K562 (cell line): ENCODE results near the gene ERCC3. TPM values are rescaled to one million over a fixed set of nuclear protein-coding genes. Genes with fewer than 3 reads are reported as not detected.
"Not testable (repeated sequence)": the region's sequence is repeated elsewhere in the genome, so short reads cannot be mapped to it uniquely, and the experiment has no call there.

ENCODE experiments used
- ATAC-seq: fragments of 200-7000 bp; cut with Tn5 transposase; 3 replicates; pipeline ENCODE4 v1.9.1; 2020; ENCODE audit warnings: moderate library complexity
- BruUV-seq: library from RNA; stranded (reverse); fragments of 400-500 nt; replicated peaks from 2 replicates; lab custom pipeline; 2021; lab: Mats Ljungman, UMichigan
- CTCF ChIA-PET: fragments of 300-600 bp; formaldehyde crosslinking; extraction: SDS; loops from one replicate; lab custom pipeline; 2021; ENCODE audit warnings: low intra/inter-chr PET ratio; lab: Yijun Ruan, JAX
- POLR2A ChIA-PET: fragments of 300-600, 350-650 bp; sonication (Branson Sonifier 250); formaldehyde crosslinking; extraction: SDS; loops from one replicate; lab custom pipeline; 2021; ENCODE audit warnings: antibody characterized with exemption, inconsistent platforms; lab: Yijun Ruan, JAX
- DNase-seq, 4 experiments: peaks; one replicate each; pipeline versions ENCODE4 v3.0.0 to v3.0.0-alpha.2; 2011 to 2018; ENCODE audit warnings: low spot score in 3 of 4, mixed read lengths in 3 of 4; ENCODE audit errors: extremely low read depth in 1 of 4
- FAIRE-seq: peaks from 2 replicates; lab custom pipeline; 2011; peaks lifted over from hg19 to GRCh38; lab: Jason Lieb, UNC
- H2AFZ ChIP-seq: 2 replicates; pipeline ENCODE4 v1.6.0; 2011; ENCODE audit warnings: low read depth, low read length, control low read depth, inconsistent platforms
- H3K27ac ChIP-seq: fragments of 200-600 bp; 3 replicates; pipeline ENCODE4 v1.8.0; 2011; ENCODE audit warnings: low read depth, mild to moderate bottlenecking, control low read depth, inconsistent platforms, low read length, moderate library complexity, mixed read lengths; ENCODE audit errors: extremely low read depth
- H3K27me3 ChIP-seq, 2 experiments: fragments of 300-600 bp in 1 of 2; 2 replicates in 1 of 2; 3 replicates in 1 of 2; pipeline versions ENCODE4 v1.6.0 to v1.8.0; 2011; ENCODE audit warnings: inconsistent platforms in 2 of 2, low read length in 2 of 2, mild to moderate bottlenecking in 1 of 2, mixed read lengths in 1 of 2, moderate library complexity in 1 of 2; ENCODE audit not compliant: control insufficient read depth in 2 of 2, insufficient read depth in 2 of 2
- H3K36me3 ChIP-seq: fragments of 300-600 bp; 3 replicates; pipeline ENCODE4 v1.8.0; 2011; ENCODE audit warnings: mild to moderate bottlenecking, low read length, inconsistent platforms; ENCODE audit not compliant: control insufficient read depth, insufficient read depth
- H3K4me1 ChIP-seq, 2 experiments: fragments of 200-600 bp in 1 of 2; replicated peaks in 1 of 2; 2 replicates in 1 of 2; 3 replicates in 1 of 2; pipeline versions ENCODE4 v1.5.1 to v1.8.0; 2011; ENCODE audit warnings: inconsistent platforms in 2 of 2, low read length in 2 of 2, mild to moderate bottlenecking in 1 of 2, mixed read lengths in 1 of 2, moderate library complexity in 1 of 2; ENCODE audit not compliant: control insufficient read depth in 2 of 2, insufficient read depth in 2 of 2
- H3K4me2 ChIP-seq: 2 replicates; pipeline ENCODE4 v1.6.1; 2011; ENCODE audit warnings: low read length, control low read depth, inconsistent platforms, mixed read lengths; ENCODE audit not compliant: insufficient read depth
- H3K4me3 ChIP-seq: fragments of 200-600 bp; sonication (generic), shearing (Covaris generic); 2 replicates; pipeline ENCODE4 v1.5.1; 2016; ENCODE audit warnings: control low read depth, inconsistent platforms
- H3K79me2 ChIP-seq: fragments of 200-600 bp; 3 replicates; pipeline ENCODE4 v1.8.0; 2011; ENCODE audit warnings: low read length, inconsistent platforms; ENCODE audit not compliant: control insufficient read depth, insufficient read depth
- H3K9ac ChIP-seq, 2 experiments: 2 replicates each; pipeline versions ENCODE4 v1.6.0 to v1.6.1; 2011; ENCODE audit warnings: low read depth in 2 of 2, low read length in 2 of 2, control low read depth in 1 of 2, inconsistent platforms in 1 of 2, mild to moderate bottlenecking in 1 of 2, mixed read lengths in 1 of 2; ENCODE audit not compliant: insufficient read depth in 1 of 2
- H3K9me1 ChIP-seq: one replicate; pipeline ENCODE4 v1.6.0; 2011; ENCODE audit warnings: inconsistent platforms, mild to moderate bottlenecking, low read length, moderate library complexity; ENCODE audit not compliant: control insufficient read depth, insufficient read depth
- H3K9me3 ChIP-seq: replicated peaks from 2 replicates; pipeline ENCODE4 v1.5.1; 2011; ENCODE audit warnings: low read depth, low read length, inconsistent platforms; ENCODE audit not compliant: control insufficient read depth, insufficient read depth
- H4K20me1 ChIP-seq: replicated peaks from 2 replicates; pipeline ENCODE4 v1.6.1; 2011; ENCODE audit warnings: low read length, inconsistent platforms, mixed read lengths; ENCODE audit not compliant: control insufficient read depth, insufficient read depth
- GABPB2 ChIP-seq: fragments of 250-450 bp; sonication (Bioruptor Pico); conservative IDR thresholded peaks from 2 replicates; pipeline ENCODE4 v1.5.1; 2021; ENCODE audit warnings: mild to moderate bottlenecking
- PML ChIP-seq: IDR thresholded peaks from 2 replicates; pipeline ENCODE4 v1.6.1; 2012; ENCODE audit warnings: low read length, inconsistent platforms
- SNRNP70 ChIP-seq: fragments of 200-400 bp; formaldehyde crosslinking; optimal IDR thresholded peaks from 2 replicates; pipeline ENCODE3; 2017; ENCODE audit warnings: low read depth, low read length
- ZNF707 ChIP-seq: fragments of 250-450 bp; sonication (Bioruptor Pico); conservative IDR thresholded peaks from 2 replicates; pipeline ENCODE4 v1.8.0; 2022; ENCODE audit warnings: inconsistent platforms, mild to moderate bottlenecking, moderate library complexity
- WGBS: fragments of 100-300 bp; shearing (Covaris generic); methylation state at CpG from one replicate; pipeline ENCODE4 v1.1.6; 2016; ENCODE audit warnings: low coverage, mixed read lengths; ENCODE audit not compliant: insufficient coverage; ENCODE audit errors: missing lambda C conversion rate; 5-methylcytosine and 5-hydroxymethylcytosine counted together
- in situ Hi-C: fragments of 300-500 bp; cut with MboI; formaldehyde crosslinking; loops from 4 replicates; pipeline ENCODE4 v1.15.0; 2018; ENCODE audit warnings: inconsistent platforms, mixed read lengths
- intact Hi-C: fragments of 100-400 bp; cut with micrococcal nuclease; formaldehyde crosslinking; loops from 2 replicates; pipeline ENCODE4 v1.14.2; 2022
- polyA plus RNA-seq, 8 experiments: library from polyadenylated mRNA; depleted of rRNA in 4 of 8; stranded (reverse) in 5 of 8; unstranded in 3 of 8; fragments of >200 nt; fragmentation: Nextera tagmentation in 2 of 8; fragmentation: Illumina TruSeq in 1 of 8; extraction: Ambion mirVana in 2 of 8; extraction: Trizol in 1 of 8; gene quantifications; 2 replicates each; pipeline versions ENCODE4 v1.2.1 to v1.2.3, GENCODE V29; 2011 to 2014; ENCODE audit warnings: inconsistent platforms in 1 of 8, missing spikeins in 1 of 8
- total RNA-seq, 7 experiments: library from RNA; depleted of rRNA in 6 of 7; stranded (reverse); fragments of >200 nt in 6 of 7; fragmentation: Illumina TruSeq in 2 of 7; extraction: Trizol in 2 of 7; gene quantifications; 2 replicates each; pipeline versions ENCODE4 v1.2.1 to v1.2.3, GENCODE V29; 2011 to 2021; ENCODE audit warnings: low replicate concordance in 1 of 7

ERCC3 gene
- total and polyA plus RNA-seq, 9 of the 15 experiments (the other 6 are each of a cell fraction or from before 2014, with no cell fraction given), result 17.9 to 61.5 (median 43.1) TPM

DNA sequence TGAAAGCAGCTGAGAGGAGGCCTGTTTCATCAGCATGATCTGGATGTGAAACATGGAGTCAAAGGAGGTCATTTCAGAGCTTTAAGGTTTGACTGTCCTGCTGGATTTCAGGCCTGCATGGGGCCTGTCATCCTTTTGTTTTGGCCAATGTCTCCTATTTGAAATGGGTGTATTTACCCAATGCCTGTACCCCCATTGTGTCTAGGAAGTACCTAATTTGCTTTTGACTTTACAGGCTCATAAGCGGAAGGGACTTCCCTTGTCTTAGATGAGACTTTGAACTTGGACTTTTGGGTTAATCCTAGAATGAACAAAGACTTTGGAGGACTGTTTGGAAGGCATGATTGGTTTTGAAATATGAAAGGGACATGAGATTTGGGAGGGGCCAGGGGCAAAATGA lies 54.5 kb downstream of the ERCC3 start:
- Histone ChIP-seq H4K20me1 (no peaks in the 10 kb centered on the region), H3K4me3 (no peak overlapping the region), H3K79me2 (no peaks in the 10 kb centered on the region), H3K27ac (no peak overlapping the region), H3K36me3 (no peaks in the 10 kb centered on the region), H3K4me1 (no peaks in the 10 kb centered on the region), H3K4me2 (no peak overlapping the region), H3K9ac (no peak overlapping the region), H2AFZ (no peak overlapping the region), H3K9me3 (no peaks in the 10 kb centered on the region), H3K27me3 (no peaks in the 10 kb centered on the region; a peak in 1 of 5 replicates), H3K9me1 (no peaks in the 10 kb centered on the region)
- no TSS peak for BruUV-seq
- FAIRE-seq (no peak), ATAC-seq (no peak), DNase-seq (no peak)
- in situ Hi-C loops, result no loop called here
- no peak for TF ChIP-seq SNRNP70
- TF ChIP-seq PML, result no peak
- no peak for TF ChIP-seq GABPB2
- CTCF ChIA-PET, result no interaction called here
- intact Hi-C loops, result no loop called here
- POLR2A ChIA-PET, result interaction anchor here (0.6 kb wide), 1 partner anchor 38 kb away, joined by 3 read pairs; no protein-coding TSS in a partner anchor
- 0% methylated on average over 1 of the region's 1 CpG for WGBS

DNA sequence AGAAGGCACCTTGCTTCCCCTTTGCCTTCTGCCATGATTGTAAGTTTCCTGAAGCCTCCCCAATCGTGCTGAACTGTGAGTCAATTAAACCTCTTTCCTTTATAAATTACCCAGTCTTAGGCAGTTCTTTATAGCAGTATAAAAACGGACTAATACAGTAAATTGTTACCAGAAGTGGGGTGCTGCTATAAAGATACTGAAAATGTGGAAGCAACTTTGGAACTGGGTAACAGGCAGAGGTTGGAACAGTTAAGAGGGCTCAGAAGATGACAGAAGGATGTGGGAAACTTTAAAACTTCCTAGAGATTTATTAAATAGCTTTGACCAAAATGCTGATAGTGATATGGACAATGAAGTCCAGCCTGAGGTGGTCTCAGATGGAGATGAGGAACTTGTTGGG lies 56.2 kb downstream of the ERCC3 start:
- H3K4me1 ChIP-seq, DNase-seq, in situ Hi-C loops, H3K27me3 ChIP-seq, H3K4me2 ChIP-seq, H3K36me3 ChIP-seq, H3K27ac ChIP-seq, H3K9ac ChIP-seq, intact Hi-C loops, H3K79me2 ChIP-seq, H3K9me3 ChIP-seq, FAIRE-seq, ATAC-seq, H4K20me1 ChIP-seq, CTCF ChIA-PET, H3K4me3 ChIP-seq, H2AFZ ChIP-seq, H3K9me1 ChIP-seq, BruUV-seq: not testable (repeated sequence)
- POLR2A ChIA-PET, result interaction anchor here (0.6 kb wide), 2 partner anchors 33 to 377 kb away, joined by 3 read pairs; no protein-coding TSS in a partner anchor
- TF ChIP-seq ZNF707 (CRISPR knock-in tag), result peak; percentile 86
- WGBS, result 3% methylated on average over 2 of the region's 2 CpGs
